Stimulated activated CD8-positive, alpha-beta memory T cell treated with anti-CD3 and anti-CD28 coated beads, Interleukin-12 subunit alpha, Interleukin-12 subunit beta, amount 100 ng/mL, for 1 hour (primary cell): ENCODE measurements around the gene CMTM7.

Experiments used
- DNase-seq: peaks from one replicate; pipeline ENCODE4 v3.0.0-alpha.2; 2020; ENCODE audit warnings: low read depth

Gene CMTM7

GRCh38 chr3:32391643-32392535 is at the start of gene CMTM7:
Gene CMTM7 (plus strand): TSS chr3:32391853. CDS start chr3:32391907, 54 bp downstream.
- peak; percentile 13 for DNase-seq

- no peak for DNase-seq
These were observed 44.1 kb upstream of the CMTM7 start for GRCh38 chr3:32347343-32348125.

GRCh38 chr3:32349184-32349583 is 42.5 kb upstream of the CMTM7 start:
- DNase-seq, result no peak

DNA sequence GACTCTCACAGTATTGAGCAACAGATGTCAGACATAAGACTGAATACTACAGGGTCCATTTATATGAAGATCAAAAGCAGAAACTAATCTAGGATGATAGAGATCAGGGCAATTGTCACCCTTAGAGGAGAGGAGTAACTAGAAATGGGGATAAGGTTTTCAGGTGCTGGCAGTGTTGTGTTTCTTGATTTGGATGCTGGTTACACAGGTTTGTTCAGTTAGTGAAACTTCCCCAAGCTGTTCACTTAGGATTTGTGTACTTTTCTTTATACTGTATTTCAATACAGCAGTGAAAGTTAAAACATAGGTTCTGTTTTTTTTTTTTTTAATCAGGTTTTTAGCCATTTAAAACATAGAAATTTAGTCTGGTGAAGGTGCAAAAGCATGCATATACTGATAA is 39.1 kb upstream of the CMTM7 start:
- DNase-seq, result no peak

DNA sequence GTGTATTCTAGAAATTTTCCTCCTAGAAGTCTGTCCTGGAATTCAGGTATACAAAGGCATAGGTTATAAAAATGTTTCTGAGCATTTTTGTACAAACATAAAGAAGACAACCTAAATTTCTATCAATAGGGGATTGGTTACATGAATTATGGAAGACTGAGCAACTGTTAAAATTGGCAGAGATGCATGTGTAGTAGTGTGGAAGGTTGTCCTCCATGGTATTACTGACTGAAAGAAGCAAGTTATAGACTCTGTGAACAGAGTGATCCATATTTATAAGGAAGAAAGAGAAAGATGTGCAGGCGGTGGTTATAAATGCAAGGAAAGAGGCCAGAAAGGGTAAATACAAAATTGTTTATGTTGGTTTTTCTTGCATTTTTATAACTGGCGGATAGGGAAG is 38.3 kb upstream of the CMTM7 start:
- DNase-seq, result no peak

- DNase-seq, result no peak
These were observed 37.3 kb upstream of the CMTM7 start for GRCh38 chr3:32354362-32354778.

DNA sequence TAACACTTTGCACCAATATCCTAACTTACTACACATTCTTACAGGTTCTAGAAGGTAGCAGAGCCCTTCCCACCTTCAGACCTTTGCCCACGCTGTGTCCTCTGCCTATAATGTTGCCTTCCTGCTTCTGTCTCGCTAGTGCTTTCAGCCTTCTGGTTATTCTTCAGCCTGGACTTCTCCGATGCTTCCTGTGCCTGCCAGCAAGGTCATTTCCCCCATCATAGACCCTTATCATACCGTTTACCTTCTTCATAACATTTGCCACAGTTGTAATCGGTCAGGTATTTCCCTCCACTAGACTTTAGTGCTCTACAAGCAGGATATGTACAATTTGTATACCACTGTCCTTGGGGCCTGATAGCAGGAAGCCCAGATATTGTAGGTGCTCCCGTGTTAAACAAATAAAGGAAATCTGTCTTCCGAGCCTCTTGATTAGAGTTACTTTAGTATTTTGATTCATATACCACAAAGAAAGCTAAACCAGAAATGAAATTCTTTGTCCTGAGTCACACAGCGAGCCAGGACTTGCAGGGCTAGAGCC is 35.8 kb upstream of the CMTM7 start:
- DNase-seq, result no peak

- no peak for DNase-seq
These were observed 31.7 kb upstream of the CMTM7 start for GRCh38 chr3:32359766-32360492.

GRCh38 chr3:32360493-32360827 is 31.2 kb upstream of the CMTM7 start:
- DNase-seq, result no peak

DNA sequence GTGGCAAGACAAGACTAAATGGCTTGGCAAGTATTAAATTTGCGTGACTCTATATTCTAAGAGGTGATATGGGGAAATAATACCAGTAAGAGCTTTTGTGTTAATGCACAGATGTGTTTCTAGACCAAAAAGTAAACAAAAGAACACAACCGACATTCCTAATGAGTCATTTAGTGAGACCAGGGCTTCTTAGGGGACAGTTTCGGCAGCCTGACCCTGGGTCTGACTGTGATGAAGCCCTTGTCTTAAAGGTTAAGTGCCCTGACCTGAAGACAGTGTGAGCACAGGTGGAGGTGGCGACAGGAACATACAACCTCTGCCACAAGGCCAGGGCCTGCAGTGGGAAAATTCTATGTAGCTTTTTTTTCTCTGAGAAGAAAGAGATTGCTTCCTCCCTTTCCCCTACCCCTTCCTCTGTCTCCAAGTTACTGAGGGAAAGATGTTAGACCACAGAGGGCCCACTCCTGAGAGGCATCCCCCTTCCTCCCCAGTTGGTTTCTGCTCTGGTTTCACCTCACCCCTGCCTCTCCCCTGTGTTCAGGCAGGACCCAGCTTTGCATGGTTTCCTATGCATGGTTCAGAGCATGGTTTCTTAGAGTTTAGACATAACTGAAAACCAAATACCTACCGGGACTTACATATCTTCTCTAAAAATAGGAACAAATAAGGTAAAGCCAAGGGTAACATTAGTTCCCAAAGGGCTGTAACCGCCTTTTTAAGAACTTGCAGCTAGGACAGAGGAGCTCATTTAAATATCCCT is 24.8 kb upstream of the CMTM7 start:
- DNase-seq, result no peak

GRCh38 chr3:32367442-32367841 is 24.2 kb upstream of the CMTM7 start:
- no peak for DNase-seq

DNA sequence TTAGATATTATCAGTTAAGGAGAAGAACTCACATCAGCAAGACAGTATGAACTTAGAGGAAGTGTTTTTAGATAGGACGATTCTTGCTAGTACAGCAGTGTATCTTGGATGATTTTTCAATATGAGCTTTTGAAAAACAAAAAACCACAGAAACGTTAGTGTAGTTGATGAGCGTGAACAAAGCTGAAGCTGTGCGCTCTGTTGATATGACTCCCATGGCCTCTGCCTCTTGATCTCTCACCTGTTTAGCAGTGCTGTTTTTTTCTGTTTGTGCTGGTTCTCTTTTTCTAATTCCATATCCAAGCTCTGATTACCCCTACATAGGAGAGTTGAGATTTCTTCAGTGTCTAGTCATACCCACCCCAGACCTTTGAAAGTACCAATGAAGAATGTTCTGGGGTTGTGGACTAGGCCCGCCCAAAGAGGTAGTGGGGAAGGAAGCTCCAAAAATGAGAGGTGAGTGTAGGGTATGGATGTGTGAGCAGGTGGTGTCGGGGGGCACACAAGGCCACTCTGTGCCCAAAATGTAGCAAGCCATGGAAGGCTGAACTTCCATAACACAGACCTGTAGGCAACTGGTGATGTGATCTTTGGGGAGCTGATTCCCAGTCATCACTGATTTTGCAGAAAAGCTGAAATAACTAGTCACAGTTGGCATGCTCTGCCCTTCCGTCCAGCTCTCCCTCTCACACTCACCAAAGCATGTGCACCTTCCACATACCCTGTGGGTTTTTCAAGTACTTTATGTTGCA is 20.0 kb upstream of the CMTM7 start:
- DNase-seq, result no peak

DNA sequence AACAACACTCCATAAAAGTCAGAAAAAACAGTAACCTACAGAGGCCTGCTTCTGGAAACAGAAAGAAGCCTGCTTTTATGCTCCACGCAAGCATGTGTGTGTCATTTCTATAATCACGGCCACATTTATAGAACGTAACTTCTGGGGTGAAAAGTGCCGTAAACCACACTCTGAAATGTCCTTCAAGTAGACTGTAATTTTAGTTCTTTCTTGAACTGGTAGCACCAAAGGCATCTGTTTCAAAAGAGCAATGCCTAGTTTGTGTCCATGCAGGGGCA is 19.5 kb upstream of the CMTM7 start:
- no peak for DNase-seq

- DNase-seq, result no peak
These were observed 18.4 kb upstream of the CMTM7 start for GRCh38 chr3:32373276-32373675.

DNA sequence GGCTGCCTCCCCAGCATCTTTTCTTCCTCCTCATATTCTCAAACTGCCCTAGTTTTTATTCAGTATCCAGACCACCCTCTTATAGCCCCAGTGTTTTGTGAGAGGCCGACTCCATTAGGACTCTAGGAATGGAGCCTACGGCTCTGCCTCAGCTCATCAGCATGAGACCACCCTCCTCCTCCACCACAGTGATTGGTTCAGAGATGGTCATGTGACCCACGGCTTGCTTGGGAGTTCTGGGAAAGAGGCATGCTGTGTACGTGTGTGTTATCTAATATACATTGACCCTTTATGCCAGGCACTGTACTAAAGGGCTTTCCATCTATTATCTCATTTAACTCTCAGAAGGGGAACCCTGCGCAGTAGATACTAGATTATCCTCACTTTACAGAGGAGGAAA is 17.8 kb upstream of the CMTM7 start:
- no peak for DNase-seq

DNA sequence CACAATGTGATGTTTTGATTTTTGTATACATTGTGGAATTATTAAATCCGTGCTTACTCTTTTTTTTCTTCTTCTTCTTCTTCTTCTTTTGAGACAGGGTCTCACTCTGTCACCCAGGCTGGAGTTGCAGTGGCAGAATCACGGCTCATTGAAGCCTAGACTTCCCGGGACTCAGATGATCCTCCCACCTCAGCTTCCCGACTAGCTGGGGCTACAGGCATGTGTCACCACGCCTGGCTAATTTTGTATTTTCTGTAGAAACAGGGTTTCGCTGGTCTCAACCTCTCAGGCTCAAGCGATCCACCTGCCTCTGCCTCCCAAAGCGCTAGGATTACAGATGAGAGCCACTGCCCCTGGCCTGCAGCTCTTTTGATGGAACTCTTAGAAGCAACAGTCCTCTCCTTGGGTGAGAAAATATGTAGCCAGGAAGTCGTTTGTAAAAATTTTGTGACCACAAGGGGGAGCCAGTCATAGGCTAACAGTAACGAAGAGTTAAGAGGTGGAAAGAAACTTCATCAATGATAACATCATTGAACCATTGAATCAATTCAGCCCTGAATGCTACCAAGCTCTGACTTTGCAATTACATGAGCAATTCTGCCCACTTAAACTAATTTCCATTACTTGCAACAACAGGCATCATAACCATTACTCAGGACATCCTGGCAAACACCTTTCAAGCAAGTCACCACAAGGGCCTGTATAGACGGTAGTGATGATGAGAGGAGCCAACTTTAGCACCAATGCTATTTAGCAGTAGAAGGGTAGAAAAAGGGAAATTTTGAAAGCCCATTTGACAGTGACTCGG is 16.7 kb upstream of the CMTM7 start:
- peak; percentile 54 for DNase-seq

- no peak for DNase-seq
These were observed 16.1 kb upstream of the CMTM7 start for GRCh38 chr3:32375596-32375930.

- no peak for DNase-seq
These were observed 15.5 kb upstream of the CMTM7 start for GRCh38 chr3:32376115-32376514.

GRCh38 chr3:32379831-32380500 is 11.7 kb upstream of the CMTM7 start:
- DNase-seq, result no peak

- DNase-seq, result no peak
These were observed 9.7 kb upstream of the CMTM7 start for GRCh38 chr3:32381922-32382321.
